Keratinocyte (primary cell): ENCODE results near the gene MSL1. TPM values are rescaled to one million over a fixed set of nuclear protein-coding genes. Genes with fewer than 3 reads are reported as not detected.

Experiments used
- DNase-seq: peaks from one replicate; pipeline ENCODE4 v3.0.0-alpha.2; 2011; ENCODE audit warnings: low read depth, missing footprints, low spot score
- FAIRE-seq: peaks from 2 replicates; lab custom pipeline; 2011; peaks lifted over from hg19 to GRCh38; lab: Jason Lieb, UNC
- H2AFZ ChIP-seq: 2 replicates; pipeline ENCODE4 v1.6.0; 2012; ENCODE audit warnings: low read length, control low read depth, inconsistent platforms; ENCODE audit not compliant: control insufficient read depth
- H3K27ac ChIP-seq: 2 replicates; pipeline ENCODE4 v1.5.1; 2011; ENCODE audit warnings: low read length; ENCODE audit not compliant: control insufficient read depth, insufficient read depth
- H3K27me3 ChIP-seq: 3 replicates; pipeline ENCODE4 v1.6.0; 2011; ENCODE audit warnings: low read length; ENCODE audit not compliant: control insufficient read depth, insufficient read depth; ENCODE audit errors: extremely low read depth
- H3K36me3 ChIP-seq, 2 experiments: 2 replicates in 1 of 2; 3 replicates in 1 of 2; pipeline ENCODE4 v1.5.1; 2011; ENCODE audit warnings: low read length in 2 of 2, mild to moderate bottlenecking in 1 of 2; ENCODE audit not compliant: control insufficient read depth in 2 of 2, insufficient read depth in 2 of 2; ENCODE audit errors: extremely low read depth in 1 of 2
- H3K4me1 ChIP-seq: 3 replicates; pipeline ENCODE4 v1.5.1; 2011; ENCODE audit warnings: low read length; ENCODE audit not compliant: control insufficient read depth, insufficient read depth; ENCODE audit errors: extremely low read depth
- H3K4me2 ChIP-seq: 3 replicates; pipeline ENCODE4 v1.6.0; 2011; ENCODE audit warnings: low read depth, low read length; ENCODE audit not compliant: control insufficient read depth, insufficient read depth; ENCODE audit errors: extremely low read depth
- H3K4me3 ChIP-seq, 3 experiments: fragments of 200-600 bp in 1 of 3; sonication (generic) in 1 of 3; 2 replicates in 2 of 3; 3 replicates in 1 of 3; pipeline ENCODE4 v1.5.1; 2011 to 2016; ENCODE audit warnings: low read length in 3 of 3, mild to moderate bottlenecking in 3 of 3, control low read depth in 2 of 3, inconsistent platforms in 1 of 3, low read depth in 1 of 3, mixed read lengths in 1 of 3, mixed run types in 1 of 3, moderate library complexity in 1 of 3; ENCODE audit not compliant: control insufficient read depth in 2 of 3, insufficient read depth in 2 of 3; ENCODE audit errors: extremely low read depth in 1 of 3
- H3K79me2 ChIP-seq: 2 replicates; pipeline ENCODE4 v1.6.0; 2012; ENCODE audit warnings: low read length; ENCODE audit not compliant: control insufficient read depth, insufficient read depth
- H3K9ac ChIP-seq: 3 replicates; pipeline ENCODE4 v1.6.0; 2011; ENCODE audit warnings: low read length; ENCODE audit not compliant: control insufficient read depth, insufficient read depth; ENCODE audit errors: extremely low read depth
- H3K9me1 ChIP-seq: 3 replicates; pipeline ENCODE4 v1.6.0; 2011; ENCODE audit warnings: low read length; ENCODE audit not compliant: control insufficient read depth, insufficient read depth; ENCODE audit errors: extremely low read depth
- H3K9me3 ChIP-seq: 2 replicates; pipeline ENCODE4 v1.5.1; 2012; ENCODE audit warnings: low read depth, low read length; ENCODE audit not compliant: control insufficient read depth
- H4K20me1 ChIP-seq: 3 replicates; pipeline ENCODE4 v1.6.0; 2011; ENCODE audit warnings: low read length; ENCODE audit not compliant: control insufficient read depth, insufficient read depth; ENCODE audit errors: extremely low read depth
- CTCF ChIP-seq, 3 experiments: IDR thresholded peaks in 1 of 3; conservative IDR thresholded peaks in 1 of 3; optimal IDR thresholded peaks in 1 of 3; 2 replicates in 2 of 3; 3 replicates in 1 of 3; pipeline versions ENCODE3 to v1.5.1; 2011; ENCODE audit warnings: low read length in 3 of 3, mild to moderate bottlenecking in 3 of 3, moderate library complexity in 2 of 3, control low read depth in 1 of 3, inconsistent platforms in 1 of 3; ENCODE audit not compliant: insufficient read depth in 2 of 3; ENCODE audit errors: extremely low read depth in 1 of 3
- EZH2 ChIP-seq: IDR thresholded peaks from one replicate; pipeline ENCODE4 v1.6.1; 2012; ENCODE audit warnings: inconsistent platforms, mild to moderate bottlenecking, low read length, moderate library complexity
- dilution Hi-C: fragments of 300-500 bp; cut with MboI; formaldehyde crosslinking; loops from one replicate; pipeline ENCODE4 v1.7.0; 2020; ENCODE audit warnings: low sequenced_read_pairs; ENCODE audit not compliant: extremely low pct_ligation_motif_present
- polyA plus RNA-seq, 5 experiments: library from polyadenylated mRNA; depleted of rRNA in 3 of 5; stranded (reverse) in 3 of 5; stranded (forward) in 1 of 5; unstranded in 1 of 5; fragments of >200 nt; gene quantifications; 1 replicate in 1 of 5; 2 replicates in 3 of 5; 3 replicates in 1 of 5; pipeline versions ENCODE4 v1.2.1 to v1.2.3, GENCODE V29; 2011 to 2012; ENCODE audit warnings: missing spikeins in 2 of 5, low read depth in 1 of 5, low replicate concordance in 1 of 5

Gene MSL1
- polyA plus RNA-seq, 1 donor (not counting 4 experiments of a cell fraction or from before 2014, with no cell fraction given): 66.8 TPM

- no peak overlapping the region for H3K4me3 ChIP-seq
- H4K20me1 ChIP-seq: no peaks in the 10 kb centered on the region
- peaks cover 32% of the 10 kb centered on the region for H3K4me1 ChIP-seq
- H3K79me2 ChIP-seq: peaks cover 10% of the 10 kb centered on the region
- no peaks in the 10 kb centered on the region for H3K9me3 ChIP-seq
- H3K27me3 ChIP-seq: no peaks in the 10 kb centered on the region
- H3K9me1 ChIP-seq: no peaks in the 10 kb centered on the region
- H3K36me3 ChIP-seq: peaks cover 26 to 48% of the 10 kb centered on the region in 2 experiments
- no peak overlapping the region for H3K9ac ChIP-seq
- FAIRE-seq (no peak), DNase-seq (no peak)
- no peak overlapping the region for H3K4me2 ChIP-seq
- dilution Hi-C loops: no loop called here
- H2AFZ ChIP-seq: no peak overlapping the region
- no peak overlapping the region for H3K27ac ChIP-seq
- no peak for TF ChIP-seq EZH2
- TF ChIP-seq CTCF (optimal IDR thresholded peaks at IDR 0.05 in 1 of 3, IDR thresholded peaks at IDR 0.05 in 1 of 3, conservative IDR thresholded peaks at IDR 0.05 in 1 of 3; ENCODE audit: extremely low read depth in 1 of 3, insufficient read depth in 2 of 3, low read length in 3 of 3): no peak
Observed at GRCh38 chr17:40094874-40095273, 26.9 kb upstream of the MSL1 start.

GRCh38 chr17:40095351-40095943 is 26.3 kb upstream of the MSL1 start:
- no peak overlapping the region for H3K27ac ChIP-seq
- no peaks in the 10 kb centered on the region for H3K27me3 ChIP-seq
- peaks cover 32% of the 10 kb centered on the region for H3K4me1 ChIP-seq
- no peak for TF ChIP-seq CTCF (optimal IDR thresholded peaks at IDR 0.05 in 1 of 3, IDR thresholded peaks at IDR 0.05 in 1 of 3, conservative IDR thresholded peaks at IDR 0.05 in 1 of 3; ENCODE audit: extremely low read depth in 1 of 3, insufficient read depth in 2 of 3, low read length in 3 of 3)
- no peak for TF ChIP-seq EZH2
- no peak overlapping the region for H3K4me3 ChIP-seq
- no peaks in the 10 kb centered on the region for H4K20me1 ChIP-seq
- H3K79me2 ChIP-seq: peaks cover 13% of the 10 kb centered on the region
- H2AFZ ChIP-seq: no peak overlapping the region
- H3K9ac ChIP-seq: no peak overlapping the region
- dilution Hi-C loops: no loop called here
- no peak for DNase-seq
- H3K9me1 ChIP-seq: no peaks in the 10 kb centered on the region
- no peak for FAIRE-seq
- H3K4me2 ChIP-seq: no peak overlapping the region
- no peaks in the 10 kb centered on the region for H3K9me3 ChIP-seq
- peaks cover 26 to 48% of the 10 kb centered on the region in 2 experiments for H3K36me3 ChIP-seq
